Keratinocyte (primary cell): ENCODE measurements around the gene MYBBP1A. TPM values are rescaled to one million over a fixed set of nuclear protein-coding genes. Genes with fewer than 3 reads are reported as not detected.

Experiments used
- DNase-seq: peaks from one replicate; pipeline ENCODE4 v3.0.0-alpha.2; 2011; ENCODE audit warnings: low read depth, missing footprints, low spot score
- FAIRE-seq: peaks from 2 replicates; lab custom pipeline; 2011; peaks lifted over from hg19 to GRCh38; lab: Jason Lieb, UNC
- H2AFZ ChIP-seq: 2 replicates; pipeline ENCODE4 v1.6.0; 2012; ENCODE audit warnings: low read length, control low read depth, inconsistent platforms; ENCODE audit not compliant: control insufficient read depth
- H3K27ac ChIP-seq: 2 replicates; pipeline ENCODE4 v1.5.1; 2011; ENCODE audit warnings: low read length; ENCODE audit not compliant: control insufficient read depth, insufficient read depth
- H3K27me3 ChIP-seq: 3 replicates; pipeline ENCODE4 v1.6.0; 2011; ENCODE audit warnings: low read length; ENCODE audit not compliant: control insufficient read depth, insufficient read depth; ENCODE audit errors: extremely low read depth
- H3K36me3 ChIP-seq, 2 experiments: 2 replicates in 1 of 2; 3 replicates in 1 of 2; pipeline ENCODE4 v1.5.1; 2011; ENCODE audit warnings: low read length in 2 of 2, mild to moderate bottlenecking in 1 of 2; ENCODE audit not compliant: control insufficient read depth in 2 of 2, insufficient read depth in 2 of 2; ENCODE audit errors: extremely low read depth in 1 of 2
- H3K4me1 ChIP-seq: 3 replicates; pipeline ENCODE4 v1.5.1; 2011; ENCODE audit warnings: low read length; ENCODE audit not compliant: control insufficient read depth, insufficient read depth; ENCODE audit errors: extremely low read depth
- H3K4me2 ChIP-seq: 3 replicates; pipeline ENCODE4 v1.6.0; 2011; ENCODE audit warnings: low read depth, low read length; ENCODE audit not compliant: control insufficient read depth, insufficient read depth; ENCODE audit errors: extremely low read depth
- H3K4me3 ChIP-seq, 3 experiments: fragments of 200-600 bp in 1 of 3; sonication (generic) in 1 of 3; 2 replicates in 2 of 3; 3 replicates in 1 of 3; pipeline ENCODE4 v1.5.1; 2011 to 2016; ENCODE audit warnings: low read length in 3 of 3, mild to moderate bottlenecking in 3 of 3, control low read depth in 2 of 3, inconsistent platforms in 1 of 3, low read depth in 1 of 3, mixed read lengths in 1 of 3, mixed run types in 1 of 3, moderate library complexity in 1 of 3; ENCODE audit not compliant: control insufficient read depth in 2 of 3, insufficient read depth in 2 of 3; ENCODE audit errors: extremely low read depth in 1 of 3
- H3K79me2 ChIP-seq: 2 replicates; pipeline ENCODE4 v1.6.0; 2012; ENCODE audit warnings: low read length; ENCODE audit not compliant: control insufficient read depth, insufficient read depth
- H3K9ac ChIP-seq: 3 replicates; pipeline ENCODE4 v1.6.0; 2011; ENCODE audit warnings: low read length; ENCODE audit not compliant: control insufficient read depth, insufficient read depth; ENCODE audit errors: extremely low read depth
- H3K9me1 ChIP-seq: 3 replicates; pipeline ENCODE4 v1.6.0; 2011; ENCODE audit warnings: low read length; ENCODE audit not compliant: control insufficient read depth, insufficient read depth; ENCODE audit errors: extremely low read depth
- H3K9me3 ChIP-seq: 2 replicates; pipeline ENCODE4 v1.5.1; 2012; ENCODE audit warnings: low read depth, low read length; ENCODE audit not compliant: control insufficient read depth
- H4K20me1 ChIP-seq: 3 replicates; pipeline ENCODE4 v1.6.0; 2011; ENCODE audit warnings: low read length; ENCODE audit not compliant: control insufficient read depth, insufficient read depth; ENCODE audit errors: extremely low read depth
- EZH2 ChIP-seq: IDR thresholded peaks from one replicate; pipeline ENCODE4 v1.6.1; 2012; ENCODE audit warnings: inconsistent platforms, mild to moderate bottlenecking, low read length, moderate library complexity
- dilution Hi-C: fragments of 300-500 bp; cut with MboI; formaldehyde crosslinking; loops from one replicate; pipeline ENCODE4 v1.7.0; 2020; ENCODE audit warnings: low sequenced_read_pairs; ENCODE audit not compliant: extremely low pct_ligation_motif_present
- polyA plus RNA-seq, 5 experiments: library from polyadenylated mRNA; depleted of rRNA in 3 of 5; stranded (reverse) in 3 of 5; stranded (forward) in 1 of 5; unstranded in 1 of 5; fragments of >200 nt; gene quantifications; 1 replicate in 1 of 5; 2 replicates in 3 of 5; 3 replicates in 1 of 5; pipeline versions ENCODE4 v1.2.1 to v1.2.3, GENCODE V29; 2011 to 2012; ENCODE audit warnings: missing spikeins in 2 of 5, low read depth in 1 of 5, low replicate concordance in 1 of 5
- TF ChIP-seq, protein P1 (sequence below), 3 experiments: IDR thresholded peaks in 1 of 3; conservative IDR thresholded peaks in 1 of 3; optimal IDR thresholded peaks in 1 of 3; 2 replicates in 2 of 3; 3 replicates in 1 of 3; pipeline versions ENCODE3 to v1.5.1; 2011; ENCODE audit warnings: low read length in 3 of 3, mild to moderate bottlenecking in 3 of 3, moderate library complexity in 2 of 3, control low read depth in 1 of 3, inconsistent platforms in 1 of 3; ENCODE audit not compliant: insufficient read depth in 2 of 3; ENCODE audit errors: extremely low read depth in 1 of 3

MYBBP1A gene
- polyA plus RNA-seq, 1 donor (not counting 4 experiments of a cell fraction or from before 2014, with no cell fraction given), result 20.5 TPM

DNA sequence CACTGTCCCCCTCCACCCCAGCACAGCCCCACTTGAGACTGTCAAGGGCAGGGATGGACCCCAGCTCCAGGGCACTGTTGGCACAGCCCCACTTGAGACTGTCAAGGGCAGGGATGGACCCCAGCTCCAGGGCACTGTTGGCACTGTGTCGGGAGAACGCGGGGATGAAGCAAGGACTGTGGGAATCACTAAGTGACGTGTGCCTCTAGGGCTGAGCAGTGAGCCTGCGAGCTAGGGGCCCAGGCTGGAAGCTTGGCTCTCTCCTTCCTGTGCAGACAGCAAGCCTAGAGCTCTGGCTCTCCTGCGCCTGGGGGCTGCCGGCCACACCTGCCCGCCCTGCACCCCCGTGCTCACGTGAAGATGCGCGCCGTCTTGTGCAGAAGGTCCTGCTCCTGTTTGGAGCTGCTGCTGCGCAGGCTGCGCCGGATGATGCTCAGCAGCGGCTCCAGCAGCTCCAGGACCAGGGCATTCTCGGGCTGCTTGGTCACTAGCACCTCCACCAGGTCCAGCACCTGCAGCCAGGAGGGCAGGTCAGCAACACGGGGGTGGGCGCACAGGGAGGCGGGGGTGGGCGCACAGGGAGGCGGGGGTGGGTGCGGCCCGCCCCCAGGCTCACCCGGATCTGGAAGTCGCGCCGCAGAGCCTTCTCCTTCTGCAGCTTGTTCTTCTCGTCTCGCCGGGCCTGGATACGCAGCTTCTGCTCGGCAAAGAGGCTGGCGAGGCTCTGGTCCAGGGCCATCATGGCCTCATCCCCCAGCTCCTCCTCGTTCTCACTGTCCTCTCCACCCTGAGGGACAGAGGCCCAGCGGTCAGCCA is 10.8 kb downstream of the MYBBP1A start:
- dilution Hi-C loops, result no loop called here
- FAIRE-seq (no peak), DNase-seq (no peak)
- H3K9me1 ChIP-seq, result no peaks in the 10 kb centered on the region
- no peak overlapping the region for H3K27ac ChIP-seq
- peaks cover 16% of the 10 kb centered on the region for H4K20me1 ChIP-seq
- no peak overlapping the region for H3K9ac ChIP-seq
- no peaks in the 10 kb centered on the region for H3K27me3 ChIP-seq
- H3K4me1 ChIP-seq, result peaks cover 10% of the 10 kb centered on the region
- H3K79me2 ChIP-seq, result no peaks in the 10 kb centered on the region
- no peaks in the 10 kb centered on the region for H3K9me3 ChIP-seq
- H3K36me3 ChIP-seq, result peaks cover 45 to 65% of the 10 kb centered on the region in 2 experiments
- TF ChIP-seq EZH2, result no peak
- TF ChIP-seq, protein P1, sequence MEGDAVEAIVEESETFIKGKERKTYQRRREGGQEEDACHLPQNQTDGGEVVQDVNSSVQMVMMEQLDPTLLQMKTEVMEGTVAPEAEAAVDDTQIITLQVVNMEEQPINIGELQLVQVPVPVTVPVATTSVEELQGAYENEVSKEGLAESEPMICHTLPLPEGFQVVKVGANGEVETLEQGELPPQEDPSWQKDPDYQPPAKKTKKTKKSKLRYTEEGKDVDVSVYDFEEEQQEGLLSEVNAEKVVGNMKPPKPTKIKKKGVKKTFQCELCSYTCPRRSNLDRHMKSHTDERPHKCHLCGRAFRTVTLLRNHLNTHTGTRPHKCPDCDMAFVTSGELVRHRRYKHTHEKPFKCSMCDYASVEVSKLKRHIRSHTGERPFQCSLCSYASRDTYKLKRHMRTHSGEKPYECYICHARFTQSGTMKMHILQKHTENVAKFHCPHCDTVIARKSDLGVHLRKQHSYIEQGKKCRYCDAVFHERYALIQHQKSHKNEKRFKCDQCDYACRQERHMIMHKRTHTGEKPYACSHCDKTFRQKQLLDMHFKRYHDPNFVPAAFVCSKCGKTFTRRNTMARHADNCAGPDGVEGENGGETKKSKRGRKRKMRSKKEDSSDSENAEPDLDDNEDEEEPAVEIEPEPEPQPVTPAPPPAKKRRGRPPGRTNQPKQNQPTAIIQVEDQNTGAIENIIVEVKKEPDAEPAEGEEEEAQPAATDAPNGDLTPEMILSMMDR (optimal IDR thresholded peaks at IDR 0.05 in 1 of 3, IDR thresholded peaks at IDR 0.05 in 1 of 3, conservative IDR thresholded peaks at IDR 0.05 in 1 of 3; ENCODE audit: extremely low read depth in 1 of 3, insufficient read depth in 2 of 3, low read length in 3 of 3), result no peak
- H2AFZ ChIP-seq, result no peak overlapping the region
- H3K4me3 ChIP-seq, result no peak overlapping the region
- no peak overlapping the region for H3K4me2 ChIP-seq

DNA sequence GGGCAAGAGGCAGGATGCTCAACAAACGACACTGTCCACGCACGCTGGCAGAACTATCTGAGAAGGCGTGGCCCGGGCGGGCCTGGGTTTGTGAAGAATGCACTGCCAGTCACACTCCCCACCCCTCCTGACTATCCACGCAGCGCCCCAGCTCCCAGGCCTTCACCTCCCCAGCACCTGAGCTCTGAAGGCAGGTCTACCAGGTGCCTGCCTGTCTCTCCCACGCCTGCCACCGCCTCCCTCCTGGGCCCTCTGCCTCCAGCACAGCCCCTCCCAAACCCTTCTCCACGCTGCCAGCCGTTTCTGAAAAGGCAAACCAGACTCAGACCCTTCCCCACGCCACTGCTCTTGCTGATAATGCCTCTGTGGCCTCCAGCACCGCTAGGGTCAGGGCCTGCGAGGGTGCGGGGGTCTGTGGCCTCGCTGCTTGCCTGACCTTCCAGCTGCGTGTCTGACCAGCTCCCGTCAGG is 11.6 kb downstream of the MYBBP1A start:
- dilution Hi-C loops, result no loop called here
- Histone ChIP-seq H4K20me1 (peaks cover 15% of the 10 kb centered on the region), H3K27me3 (no peaks in the 10 kb centered on the region), H3K9ac (no peak overlapping the region), H3K36me3 (peaks cover 48 to 65% of the 10 kb centered on the region in 2 experiments), H3K9me1 (no peaks in the 10 kb centered on the region), H3K79me2 (no peaks in the 10 kb centered on the region), H3K4me1 (peaks cover 7% of the 10 kb centered on the region), H3K4me2 (no peak overlapping the region), H3K27ac (no peak overlapping the region), H3K9me3 (no peaks in the 10 kb centered on the region), H2AFZ (no peak overlapping the region), H3K4me3 (no peak overlapping the region)
- TF ChIP-seq EZH2, result no peak
- TF ChIP-seq, protein P1 (optimal IDR thresholded peaks at IDR 0.05 in 1 of 3, IDR thresholded peaks at IDR 0.05 in 1 of 3, conservative IDR thresholded peaks at IDR 0.05 in 1 of 3; ENCODE audit: extremely low read depth in 1 of 3, insufficient read depth in 2 of 3, low read length in 3 of 3), result no peak
- no peak for FAIRE-seq
- DNase-seq, result no peak
